Hematopoietic multipotent progenitor cell treated with erythropoietin and hydrocortisone succinate and interleukin-3 and kit ligand, for 8 days (in vitro differentiated cells): ENCODE results near the gene TMEM63C.

ENCODE experiments used
- DNase-seq: peaks from one replicate; pipeline ENCODE4 v3.0.0-alpha.2; 2015

Gene TMEM63C

DNA sequence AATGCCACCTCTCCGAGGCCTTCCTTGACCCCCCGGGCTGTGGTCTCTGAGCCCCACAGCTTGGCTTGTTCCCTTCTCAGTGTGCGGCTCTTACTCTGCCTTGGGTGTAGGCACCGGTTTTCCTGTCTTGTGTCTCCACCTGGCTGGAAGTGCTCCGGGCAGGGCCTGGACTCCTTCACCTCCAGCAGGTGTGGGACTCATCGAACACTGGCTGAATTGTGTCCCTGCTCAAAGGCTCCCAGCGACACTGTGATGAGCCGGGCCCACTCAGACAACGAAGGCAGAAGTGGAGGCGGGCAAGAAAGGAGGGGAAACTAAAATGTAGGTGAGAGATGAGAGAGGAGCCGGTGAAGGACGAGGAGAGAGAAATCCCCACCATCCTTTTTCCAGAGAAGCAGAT, 18.0 kb downstream of the TMEM63C start:
- DNase-seq = no peak

DNA sequence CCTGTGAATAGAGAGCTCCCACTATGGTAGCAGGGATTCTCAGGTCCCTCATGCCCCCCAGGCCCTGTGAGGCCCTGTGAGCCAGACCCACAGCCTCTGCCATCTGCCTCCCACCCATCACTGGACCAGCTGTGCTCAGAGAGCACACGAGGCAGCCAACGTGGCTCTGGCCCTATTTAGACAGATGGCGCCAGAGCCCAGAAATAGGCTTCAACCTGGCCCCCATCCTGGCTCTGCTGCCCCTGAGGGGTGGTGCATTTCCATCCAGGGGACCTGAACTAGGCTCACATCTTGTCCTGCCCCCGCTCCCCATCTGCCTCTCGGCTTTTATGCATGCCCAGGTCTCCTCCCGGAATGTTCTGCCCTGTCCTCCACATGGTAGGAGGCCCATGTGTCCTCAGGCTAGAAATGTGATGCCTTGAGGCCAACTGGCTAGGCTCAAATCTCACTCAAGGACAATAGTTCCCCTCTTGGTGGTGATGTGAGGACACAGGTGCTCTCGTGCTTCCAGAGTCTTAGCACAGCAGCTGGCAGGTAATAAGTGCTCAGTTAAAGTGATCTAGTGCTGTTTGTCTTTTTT, 18.9 kb downstream of the TMEM63C start:
- DNase-seq = no peak

GRCh38 chr14:77201696-77202095, 20.1 kb downstream of the TMEM63C start:
- no peak for DNase-seq

DNA sequence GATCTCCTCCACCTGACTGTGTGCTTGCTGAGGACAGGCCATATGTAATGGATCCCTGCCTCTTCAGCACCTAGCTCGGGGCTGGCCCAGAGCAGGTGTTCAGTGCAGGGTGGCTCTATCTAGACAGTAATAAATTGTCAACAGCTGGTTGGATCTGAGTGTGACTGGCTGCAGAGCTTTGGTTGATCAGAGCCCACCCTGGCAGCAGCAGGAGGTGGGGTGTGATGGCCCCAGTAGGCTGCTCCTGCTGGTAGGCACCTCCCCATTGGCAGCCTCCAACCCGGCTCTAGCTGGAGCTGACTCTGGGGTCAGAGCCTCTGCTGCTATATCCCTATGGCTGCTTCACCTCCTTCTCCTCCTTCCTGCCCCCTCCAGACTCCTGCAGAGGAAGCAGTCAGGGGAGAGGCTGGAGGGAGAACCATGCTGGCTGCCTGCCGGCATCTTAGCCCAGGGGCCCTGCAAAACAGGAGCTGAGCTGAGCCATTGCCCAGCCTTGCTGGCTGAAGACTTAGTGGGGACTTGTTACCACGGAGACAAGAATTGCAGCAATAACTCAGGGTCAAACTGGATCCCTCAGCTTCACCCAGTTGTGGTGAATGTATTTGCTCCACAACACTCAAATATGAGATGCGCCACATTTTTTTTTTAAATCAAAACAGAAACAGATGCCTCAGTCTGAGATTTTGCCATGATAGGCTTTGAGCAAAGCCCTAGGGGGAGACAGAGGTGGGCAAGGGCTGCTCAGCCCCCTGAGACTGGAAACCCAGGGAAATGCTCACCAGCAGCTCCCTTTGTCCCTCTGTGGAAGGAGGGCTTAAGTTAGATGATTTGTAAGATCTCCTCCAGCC, 22.2 kb downstream of the TMEM63C start:
- DNase-seq = no peak

- no peak for DNase-seq
Observed at GRCh38 chr14:77204459-77204771, 22.8 kb downstream of the TMEM63C start.

GRCh38 chr14:77204907-77205306, 23.3 kb downstream of the TMEM63C start:
- DNase-seq = no peak

- DNase-seq = no peak
Observed at GRCh38 chr14:77205566-77205965, 24.0 kb downstream of the TMEM63C start.

GRCh38 chr14:77206261-77206824, 24.7 kb downstream of the TMEM63C start:
- DNase-seq = no peak

GRCh38 chr14:77206877-77207389, 25.3 kb downstream of the TMEM63C start:
- DNase-seq = no peak

DNA sequence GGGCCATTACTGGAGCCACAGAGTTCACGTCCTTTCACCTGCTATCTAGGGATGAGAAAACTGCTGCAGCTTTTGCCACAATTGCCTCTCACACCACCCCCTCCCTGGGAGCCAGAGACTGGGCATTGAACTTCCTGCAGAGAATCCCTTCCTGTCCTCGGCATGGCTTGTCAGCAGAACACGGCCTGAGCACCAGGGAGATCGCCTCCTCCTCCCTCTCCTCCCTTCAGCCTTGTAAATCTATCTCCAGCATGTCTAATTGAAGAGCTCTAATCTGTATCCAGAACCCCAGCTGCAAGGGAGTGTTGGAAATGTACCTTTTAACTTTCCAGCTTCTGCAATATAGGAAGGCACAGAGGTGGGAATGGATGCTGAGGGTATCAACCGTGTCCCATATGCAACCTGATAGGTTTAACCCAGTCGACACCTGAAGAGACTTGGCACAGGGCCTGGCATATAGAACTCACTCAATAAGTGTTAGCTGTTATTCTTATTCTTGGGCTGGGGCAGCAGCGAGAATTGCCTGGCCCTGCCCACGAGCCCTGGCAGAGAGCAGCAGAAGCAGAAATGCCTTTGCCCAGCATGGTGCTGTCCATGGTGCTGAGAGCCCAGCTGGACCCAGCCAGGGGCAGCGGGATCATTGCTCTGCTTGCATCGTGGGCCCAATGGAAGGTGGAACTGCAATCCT, 26.8 kb downstream of the TMEM63C start:
- peak; percentile 51 for DNase-seq

DNA sequence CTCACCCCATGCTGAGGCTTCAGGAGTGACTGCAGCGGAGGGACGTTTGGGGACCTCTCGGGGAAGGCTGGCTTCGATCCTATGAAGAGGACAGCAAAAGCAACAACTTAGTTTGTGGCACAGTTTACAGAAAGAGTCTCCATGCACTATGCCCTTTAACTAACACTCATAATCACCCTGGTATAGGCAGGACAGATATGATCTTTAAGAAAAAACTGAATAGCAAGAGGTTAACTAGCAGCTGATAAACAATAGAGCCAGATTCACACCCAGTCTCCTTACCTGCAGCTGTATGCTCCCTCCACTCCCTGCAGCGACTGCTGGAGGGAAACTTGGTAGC, 27.4 kb downstream of the TMEM63C start:
- DNase-seq = no peak

DNA sequence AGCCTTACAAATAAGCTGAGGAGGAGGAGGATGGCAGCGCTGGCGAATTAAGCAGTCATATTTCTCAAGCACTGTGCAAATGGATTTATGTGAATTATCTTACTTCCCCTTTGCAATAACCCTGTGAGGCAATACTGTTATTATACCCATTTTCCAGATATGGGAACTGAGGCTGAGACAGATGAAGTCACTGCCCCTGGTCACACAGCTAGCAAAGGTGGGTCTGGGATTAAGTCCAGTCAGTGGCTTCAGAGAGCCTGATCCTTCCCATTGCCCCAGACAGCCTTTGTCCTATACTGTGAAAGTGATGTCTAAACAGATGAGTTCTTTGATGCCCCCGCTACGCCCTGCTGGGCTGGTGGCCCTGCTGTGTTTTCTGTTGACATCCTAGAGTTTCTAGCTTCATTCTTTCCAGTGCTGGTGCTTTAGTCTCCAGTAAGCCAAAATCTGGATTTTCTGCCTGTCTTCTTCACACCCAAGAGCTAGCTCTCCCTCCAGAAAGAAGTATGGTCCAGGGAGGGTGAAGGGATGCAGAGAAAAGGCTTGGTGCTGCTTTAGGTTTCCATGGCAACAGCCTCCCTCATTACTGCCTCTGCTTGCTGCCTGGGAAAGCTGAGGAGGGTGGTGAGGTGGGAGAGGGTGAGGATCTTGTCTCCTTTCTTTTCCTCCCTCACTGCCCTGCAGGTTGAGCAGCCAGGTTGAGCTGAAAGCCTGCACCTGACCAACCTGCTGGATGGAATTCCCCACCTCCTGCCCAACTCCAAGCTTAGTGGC, 30.7 kb downstream of the TMEM63C start:
- no peak for DNase-seq

- peak; percentile 49 for DNase-seq
Observed at GRCh38 chr14:77212943-77213678, 31.5 kb downstream of the TMEM63C start.

- no peak for DNase-seq
Observed at GRCh38 chr14:77213679-77214016, 32.0 kb downstream of the TMEM63C start.

GRCh38 chr14:77214216-77214615, 32.6 kb downstream of the TMEM63C start:
- DNase-seq = no peak

DNA sequence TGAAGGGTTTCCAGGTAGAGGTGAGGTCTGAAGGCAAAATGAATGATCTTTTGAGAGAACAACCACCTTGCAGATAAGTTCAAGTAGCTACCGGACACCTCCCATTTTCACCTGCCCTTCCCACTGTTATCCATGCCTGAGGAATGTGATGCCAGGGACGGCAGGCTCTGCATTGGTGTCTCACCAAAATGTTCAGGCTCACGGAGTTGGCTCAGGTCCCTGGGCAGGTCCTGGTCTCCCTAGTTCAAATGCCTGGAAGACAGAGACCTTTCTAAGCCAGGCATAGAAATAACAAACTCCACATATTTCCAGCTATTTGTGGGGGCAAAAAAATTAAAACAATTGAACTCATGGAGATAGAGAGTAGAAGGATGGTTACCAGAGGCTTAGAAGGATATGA, 36.0 kb downstream of the TMEM63C start:
- DNase-seq = no peak

- DNase-seq = no peak
Observed at GRCh38 chr14:77219591-77219990, 38.0 kb downstream of the TMEM63C start.

DNA sequence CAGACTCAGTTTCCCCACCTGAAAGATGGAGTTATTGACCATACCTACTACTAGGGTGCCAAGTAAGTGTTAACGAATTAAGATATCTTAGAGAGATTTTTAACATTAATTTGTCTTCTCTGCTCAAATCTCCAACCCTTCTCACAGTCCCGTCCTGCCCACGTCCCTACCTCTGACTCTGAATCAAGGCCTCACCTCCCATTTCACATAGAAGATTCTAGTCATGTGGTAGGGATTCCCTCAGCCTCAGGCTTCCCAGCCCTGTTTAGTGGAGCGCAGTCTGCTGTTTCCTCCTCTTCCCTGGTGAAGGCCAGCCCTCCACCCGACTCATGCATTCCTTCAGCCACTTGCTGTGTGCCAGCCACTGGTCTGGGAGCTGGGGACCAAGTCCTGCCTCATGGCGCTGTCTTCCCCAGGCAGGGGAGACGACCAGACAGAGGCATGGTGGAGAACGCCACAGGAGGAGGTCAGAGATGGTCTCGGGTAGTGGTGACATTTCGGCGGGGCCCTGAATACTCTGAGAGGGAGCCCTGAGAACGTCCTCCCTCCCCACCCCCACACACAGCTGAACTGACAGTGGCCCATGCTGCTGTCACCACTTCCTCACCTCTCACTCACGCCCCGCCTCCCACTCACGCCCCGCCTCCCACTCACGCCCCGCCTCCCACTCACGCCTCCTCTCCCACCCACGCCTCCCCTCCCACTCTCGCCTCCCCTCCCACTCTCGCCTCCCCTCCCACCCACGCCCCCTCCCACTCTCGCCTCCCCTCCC, 38.8 kb downstream of the TMEM63C start:
- no peak for DNase-seq

DNA sequence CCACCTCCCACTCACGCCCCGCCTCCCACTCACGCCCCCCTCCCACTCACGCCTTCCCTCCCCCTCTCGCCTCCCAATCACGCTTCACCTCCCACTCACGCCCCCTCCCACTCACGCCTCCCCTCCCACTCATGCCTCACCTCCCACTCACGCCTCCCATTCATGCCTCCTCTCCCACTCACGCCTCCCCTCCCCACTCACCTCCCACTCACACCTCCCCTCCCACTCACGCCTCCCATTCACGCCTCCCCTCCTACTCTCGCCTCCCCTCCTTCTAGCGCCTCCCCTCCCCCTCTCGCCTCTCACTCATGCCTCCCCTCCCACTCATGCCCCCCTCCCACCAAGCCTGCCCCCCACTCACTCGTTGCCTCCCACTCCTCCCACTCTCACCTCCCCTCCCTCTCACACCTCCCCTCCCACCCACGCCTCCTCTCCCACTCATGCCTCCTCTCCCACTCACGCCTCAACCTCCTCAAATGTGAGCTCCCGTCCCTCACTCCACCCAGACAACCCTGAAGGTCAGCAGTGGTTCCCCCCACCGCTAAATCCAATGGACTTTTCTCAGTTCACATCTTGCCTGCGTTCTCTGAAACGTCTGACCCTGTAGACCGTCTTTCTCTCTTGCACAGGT, 39.8 kb downstream of the TMEM63C start:
- DNase-seq = no peak

DNA sequence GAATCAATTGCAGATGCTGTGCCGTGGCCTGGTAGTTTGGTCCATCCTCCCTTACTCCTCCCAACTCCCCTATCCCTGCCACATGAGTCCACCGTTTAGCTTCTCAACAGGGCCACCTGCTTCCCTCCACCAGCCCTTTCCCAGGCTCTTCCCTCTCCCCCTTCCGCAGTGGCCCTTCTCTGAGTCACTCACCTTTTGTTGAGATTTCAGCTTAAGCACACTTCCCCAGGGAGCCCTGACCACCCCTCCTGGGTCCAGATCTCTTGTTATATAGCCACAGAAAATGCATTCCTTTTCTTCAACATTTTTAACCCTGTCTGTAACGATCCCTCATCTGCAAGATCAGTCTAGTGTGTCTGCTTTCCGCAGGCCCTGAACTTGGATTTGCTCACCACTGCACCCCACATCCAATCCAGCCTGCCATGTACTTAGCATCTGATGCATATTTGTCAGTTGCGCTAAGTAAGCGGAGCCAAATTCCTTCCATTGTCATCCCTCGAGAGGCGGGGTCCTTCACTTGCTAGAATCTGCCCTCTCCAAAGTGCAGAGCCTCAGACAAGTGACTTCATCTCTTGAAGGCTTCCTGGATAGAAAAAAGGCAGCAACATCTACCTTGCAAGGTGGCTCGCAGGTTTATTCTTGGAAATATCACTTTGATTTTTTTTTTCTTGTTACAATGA, 41.1 kb downstream of the TMEM63C start:
- DNase-seq = no peak
